ENCODE measurements around the gene CKB.

DNA sequence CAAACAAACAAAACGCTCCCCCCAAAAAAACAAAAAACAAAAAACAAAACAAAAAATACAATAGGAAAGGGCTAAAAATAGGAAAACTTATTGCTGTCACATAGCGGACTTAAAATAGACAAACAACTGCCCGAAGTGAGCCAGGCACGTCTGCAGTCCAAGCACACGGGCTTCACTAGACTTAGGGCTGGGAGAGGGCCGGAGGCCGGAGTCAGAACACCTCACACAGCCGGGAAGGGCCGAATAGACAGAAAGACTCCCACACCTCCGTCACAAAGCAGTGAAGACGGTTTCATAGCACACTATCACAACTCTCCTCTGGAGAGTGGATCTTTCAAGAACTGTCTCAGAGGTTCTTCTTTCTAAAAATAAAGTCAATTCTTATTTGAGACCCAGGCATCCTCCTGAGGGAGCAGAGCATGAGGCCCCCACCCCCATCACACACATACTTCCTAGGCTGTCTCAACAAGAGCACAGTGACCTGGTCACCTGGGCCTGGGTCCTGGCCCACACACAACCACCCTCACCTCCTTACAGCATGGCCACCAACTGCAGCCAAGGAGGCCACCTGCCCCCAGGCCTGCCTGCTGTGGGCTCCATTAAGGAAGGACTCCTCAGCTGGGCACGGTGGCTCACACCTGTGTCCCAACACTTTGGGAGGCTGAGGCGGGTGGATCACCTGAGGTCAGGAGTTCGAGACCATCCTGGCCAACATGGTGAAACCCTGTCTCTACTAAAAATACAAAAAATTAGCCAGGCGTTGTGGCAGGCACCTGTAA, 33.1 kb upstream of the CKB start:
- TF ChIP-seq, protein P1, sequence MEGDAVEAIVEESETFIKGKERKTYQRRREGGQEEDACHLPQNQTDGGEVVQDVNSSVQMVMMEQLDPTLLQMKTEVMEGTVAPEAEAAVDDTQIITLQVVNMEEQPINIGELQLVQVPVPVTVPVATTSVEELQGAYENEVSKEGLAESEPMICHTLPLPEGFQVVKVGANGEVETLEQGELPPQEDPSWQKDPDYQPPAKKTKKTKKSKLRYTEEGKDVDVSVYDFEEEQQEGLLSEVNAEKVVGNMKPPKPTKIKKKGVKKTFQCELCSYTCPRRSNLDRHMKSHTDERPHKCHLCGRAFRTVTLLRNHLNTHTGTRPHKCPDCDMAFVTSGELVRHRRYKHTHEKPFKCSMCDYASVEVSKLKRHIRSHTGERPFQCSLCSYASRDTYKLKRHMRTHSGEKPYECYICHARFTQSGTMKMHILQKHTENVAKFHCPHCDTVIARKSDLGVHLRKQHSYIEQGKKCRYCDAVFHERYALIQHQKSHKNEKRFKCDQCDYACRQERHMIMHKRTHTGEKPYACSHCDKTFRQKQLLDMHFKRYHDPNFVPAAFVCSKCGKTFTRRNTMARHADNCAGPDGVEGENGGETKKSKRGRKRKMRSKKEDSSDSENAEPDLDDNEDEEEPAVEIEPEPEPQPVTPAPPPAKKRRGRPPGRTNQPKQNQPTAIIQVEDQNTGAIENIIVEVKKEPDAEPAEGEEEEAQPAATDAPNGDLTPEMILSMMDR (IDR thresholded peaks at IDR 0.05; ENCODE audit: low read depth, low read length, missing input control): no peak
- TF ChIP-seq HNF4A (conservative IDR thresholded peaks at IDR 0.05) (no peak), TAF1 (conservative IDR thresholded peaks at IDR 0.05) (no peak), YY1 (IDR thresholded peaks at IDR 0.05) (no peak), GABPA (IDR thresholded peaks at IDR 0.05 in 1 of 2, conservative IDR thresholded peaks at IDR 0.05 in 1 of 2) (no peak)
- TF ChIP-seq, protein P2, sequence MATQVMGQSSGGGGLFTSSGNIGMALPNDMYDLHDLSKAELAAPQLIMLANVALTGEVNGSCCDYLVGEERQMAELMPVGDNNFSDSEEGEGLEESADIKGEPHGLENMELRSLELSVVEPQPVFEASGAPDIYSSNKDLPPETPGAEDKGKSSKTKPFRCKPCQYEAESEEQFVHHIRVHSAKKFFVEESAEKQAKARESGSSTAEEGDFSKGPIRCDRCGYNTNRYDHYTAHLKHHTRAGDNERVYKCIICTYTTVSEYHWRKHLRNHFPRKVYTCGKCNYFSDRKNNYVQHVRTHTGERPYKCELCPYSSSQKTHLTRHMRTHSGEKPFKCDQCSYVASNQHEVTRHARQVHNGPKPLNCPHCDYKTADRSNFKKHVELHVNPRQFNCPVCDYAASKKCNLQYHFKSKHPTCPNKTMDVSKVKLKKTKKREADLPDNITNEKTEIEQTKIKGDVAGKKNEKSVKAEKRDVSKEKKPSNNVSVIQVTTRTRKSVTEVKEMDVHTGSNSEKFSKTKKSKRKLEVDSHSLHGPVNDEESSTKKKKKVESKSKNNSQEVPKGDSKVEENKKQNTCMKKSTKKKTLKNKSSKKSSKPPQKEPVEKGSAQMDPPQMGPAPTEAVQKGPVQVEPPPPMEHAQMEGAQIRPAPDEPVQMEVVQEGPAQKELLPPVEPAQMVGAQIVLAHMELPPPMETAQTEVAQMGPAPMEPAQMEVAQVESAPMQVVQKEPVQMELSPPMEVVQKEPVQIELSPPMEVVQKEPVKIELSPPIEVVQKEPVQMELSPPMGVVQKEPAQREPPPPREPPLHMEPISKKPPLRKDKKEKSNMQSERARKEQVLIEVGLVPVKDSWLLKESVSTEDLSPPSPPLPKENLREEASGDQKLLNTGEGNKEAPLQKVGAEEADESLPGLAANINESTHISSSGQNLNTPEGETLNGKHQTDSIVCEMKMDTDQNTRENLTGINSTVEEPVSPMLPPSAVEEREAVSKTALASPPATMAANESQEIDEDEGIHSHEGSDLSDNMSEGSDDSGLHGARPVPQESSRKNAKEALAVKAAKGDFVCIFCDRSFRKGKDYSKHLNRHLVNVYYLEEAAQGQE (IDR thresholded peaks at IDR 0.05): no peak
- TF ChIP-seq, protein P3, sequence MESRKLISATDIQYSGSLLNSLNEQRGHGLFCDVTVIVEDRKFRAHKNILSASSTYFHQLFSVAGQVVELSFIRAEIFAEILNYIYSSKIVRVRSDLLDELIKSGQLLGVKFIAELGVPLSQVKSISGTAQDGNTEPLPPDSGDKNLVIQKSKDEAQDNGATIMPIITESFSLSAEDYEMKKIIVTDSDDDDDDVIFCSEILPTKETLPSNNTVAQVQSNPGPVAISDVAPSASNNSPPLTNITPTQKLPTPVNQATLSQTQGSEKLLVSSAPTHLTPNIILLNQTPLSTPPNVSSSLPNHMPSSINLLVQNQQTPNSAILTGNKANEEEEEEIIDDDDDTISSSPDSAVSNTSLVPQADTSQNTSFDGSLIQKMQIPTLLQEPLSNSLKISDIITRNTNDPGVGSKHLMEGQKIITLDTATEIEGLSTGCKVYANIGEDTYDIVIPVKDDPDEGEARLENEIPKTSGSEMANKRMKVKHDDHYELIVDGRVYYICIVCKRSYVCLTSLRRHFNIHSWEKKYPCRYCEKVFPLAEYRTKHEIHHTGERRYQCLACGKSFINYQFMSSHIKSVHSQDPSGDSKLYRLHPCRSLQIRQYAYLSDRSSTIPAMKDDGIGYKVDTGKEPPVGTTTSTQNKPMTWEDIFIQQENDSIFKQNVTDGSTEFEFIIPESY (IDR thresholded peaks at IDR 0.05): no peak
- TF ChIP-seq, protein P4, sequence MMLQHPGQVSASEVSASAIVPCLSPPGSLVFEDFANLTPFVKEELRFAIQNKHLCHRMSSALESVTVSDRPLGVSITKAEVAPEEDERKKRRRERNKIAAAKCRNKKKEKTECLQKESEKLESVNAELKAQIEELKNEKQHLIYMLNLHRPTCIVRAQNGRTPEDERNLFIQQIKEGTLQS (IDR thresholded peaks at IDR 0.05): no peak

Measured in liver (tissue), 3 donors.